Tibial nerve (tissue), 4 donors: ENCODE data around the gene ATP11A. TPM values are rescaled to one million over a fixed set of nuclear protein-coding genes. Genes with fewer than 3 reads are reported as not detected.

ENCODE experiments used
- DNase-seq, 2 donors: peaks; one replicate each; pipeline ENCODE4 v3.0.0-alpha.2; 2019; ENCODE audit warnings: low spot score in 2 of 2
- H3K27ac ChIP-seq, 4 donors: fragments of 200-600 bp; sonication (generic) in 3 of 4; one replicate each; pipeline ENCODE4 v1.5.1; 2017 to 2019; ENCODE audit warnings: mild to moderate bottlenecking in 1 of 4
- H3K27me3 ChIP-seq, 2 donors: fragments of 200-600 bp; sonication (generic) in 1 of 2; one replicate each; pipeline versions ENCODE4 v1.5.1 to v1.6.0; 2017 to 2019
- H3K36me3 ChIP-seq, 3 donors: fragments of 200-600 bp; sonication (generic); one replicate each; pipeline ENCODE4 v1.5.1; 2018 to 2019
- H3K4me1 ChIP-seq, 4 donors: fragments of 200-600 bp; sonication (generic) in 3 of 4; one replicate each; pipeline ENCODE4 v1.5.1; 2017 to 2019
- H3K4me3 ChIP-seq, 4 donors: fragments of 200-600 bp; sonication (generic) in 3 of 4; one replicate each; pipeline ENCODE4 v1.5.1; 2017 to 2019; ENCODE audit warnings: mild to moderate bottlenecking in 1 of 4, moderate library complexity in 1 of 4
- H3K9me3 ChIP-seq, 4 donors: fragments of 200-600 bp; sonication (generic) in 3 of 4; one replicate each; pipeline ENCODE4 v1.5.1; 2017 to 2019
- CTCF ChIP-seq, 5 experiments: fragments of 200-600 bp in 3 of 5; fragments of 450-650 bp in 2 of 5; sonication (generic) in 3 of 5; IDR thresholded peaks; one replicate each; pipeline ENCODE4 v1.5.1; 2016 to 2019; ENCODE audit warnings: antibody characterized with exemption in 5 of 5, mild to moderate bottlenecking in 3 of 5, moderate library complexity in 2 of 5
- EP300 ChIP-seq, 2 donors: sonication (generic); formaldehyde crosslinking; IDR thresholded peaks; one replicate each; pipeline ENCODE4 v1.6.1; 2017; ENCODE audit warnings: antibody characterized with exemption in 2 of 2, mild to moderate bottlenecking in 1 of 2
- POLR2A ChIP-seq, 2 donors: fragments of 450-650 bp; IDR thresholded peaks; one replicate each; pipeline ENCODE4 v1.6.1; 2017; ENCODE audit warnings: antibody characterized with exemption in 2 of 2, mild to moderate bottlenecking in 2 of 2, moderate library complexity in 2 of 2
- WGBS, 2 donors: methylation state at CpG; one replicate each; pipeline ENCODE4 v1.1.5; 2018; 5-methylcytosine and 5-hydroxymethylcytosine counted together
- total RNA-seq, 4 donors: library from RNA; depleted of rRNA; stranded (reverse); fragments of >200 nt; gene quantifications; one replicate each; pipeline ENCODE4 v1.1.0, GENCODE V29; 2016

ATP11A gene
- total RNA-seq, 4 donors from 2014 or later: 24.7 to 61.5 (median 35.0) TPM

- Histone ChIP-seq H3K4me1 (no peaks in the 10 kb centered on the region), H3K9me3 (no peaks in the 10 kb centered on the region), H3K36me3 (no peaks in the 10 kb centered on the region), H3K4me3 (no peak overlapping the region), H3K27ac (no peak overlapping the region), H3K27me3 (peaks cover 0 to 16% of the 10 kb centered on the region in 2 donors)
- 95% methylated on average over 22 to 24 of the region's 24 CpGs for WGBS, 2 donors
- TF ChIP-seq CTCF (IDR thresholded peaks at IDR 0.05): no peak
- no peak for TF ChIP-seq EP300 (IDR thresholded peaks at IDR 0.05)
- no peak for TF ChIP-seq POLR2A (IDR thresholded peaks at IDR 0.05)
- DNase-seq: no peak
These were observed 221.5 kb downstream of the ATP11A start for GRCh38 chr13:112911285-112911701.

GRCh38 chr13:112911883-112912282 is 222.0 kb downstream of the ATP11A start:
- no peaks in the 10 kb centered on the region for H3K9me3 ChIP-seq
- no peaks in the 10 kb centered on the region for H3K4me1 ChIP-seq
- H3K27ac ChIP-seq: no peak overlapping the region
- no peaks in the 10 kb centered on the region for H3K36me3 ChIP-seq
- peaks cover 0 to 16% of the 10 kb centered on the region in 2 donors for H3K27me3 ChIP-seq
- 61 to 65% methylated on average over 6 of the region's 6 CpGs for WGBS, 2 donors
- TF ChIP-seq POLR2A (IDR thresholded peaks at IDR 0.05) (no peak), CTCF (IDR thresholded peaks at IDR 0.05) (no peak), EP300 (IDR thresholded peaks at IDR 0.05) (no peak)
- no peak for DNase-seq
- no peak overlapping the region for H3K4me3 ChIP-seq

- no peak for TF ChIP-seq EP300 (IDR thresholded peaks at IDR 0.05)
- no peak for TF ChIP-seq POLR2A (IDR thresholded peaks at IDR 0.05)
- no peak for TF ChIP-seq CTCF (IDR thresholded peaks at IDR 0.05)
- H3K36me3 ChIP-seq: no peaks in the 10 kb centered on the region
- no peaks in the 10 kb centered on the region for H3K9me3 ChIP-seq
- peaks cover 0 to 13% of the 10 kb centered on the region in 2 donors for H3K27me3 ChIP-seq
- no peak overlapping the region for H3K27ac ChIP-seq
- no peak for DNase-seq
- WGBS, 2 donors: 57 to 58% methylated on average over 1 of the region's 1 CpG
- H3K4me3 ChIP-seq: no peak overlapping the region
- no peaks in the 10 kb centered on the region for H3K4me1 ChIP-seq
These were observed 223.0 kb downstream of the ATP11A start for GRCh38 chr13:112912726-112913440.

GRCh38 chr13:112916296-112916695 is 226.5 kb downstream of the ATP11A start:
- H3K36me3 ChIP-seq: no peaks in the 10 kb centered on the region
- peaks cover 0 to 12% of the 10 kb centered on the region in 2 donors for H3K27me3 ChIP-seq
- no peak overlapping the region for H3K4me3 ChIP-seq
- no peaks in the 10 kb centered on the region for H3K4me1 ChIP-seq
- no peak overlapping the region for H3K27ac ChIP-seq
- no peaks in the 10 kb centered on the region for H3K9me3 ChIP-seq
- WGBS, 2 donors: 91 to 96% methylated on average over 14 of the region's 14 CpGs
- DNase-seq: no peak
- TF ChIP-seq POLR2A (IDR thresholded peaks at IDR 0.05): no peak
- no peak for TF ChIP-seq CTCF (IDR thresholded peaks at IDR 0.05)
- no peak for TF ChIP-seq EP300 (IDR thresholded peaks at IDR 0.05)

GRCh38 chr13:112917056-112917664 is 227.3 kb downstream of the ATP11A start:
- Histone ChIP-seq H3K4me3 (no peak overlapping the region), H3K36me3 (no peaks in the 10 kb centered on the region), H3K27me3 (peaks cover 0 to 8% of the 10 kb centered on the region in 2 donors), H3K4me1 (no peaks in the 10 kb centered on the region), H3K27ac (no peak overlapping the region), H3K9me3 (no peaks in the 10 kb centered on the region)
- TF ChIP-seq CTCF (IDR thresholded peaks at IDR 0.05) (no peak), POLR2A (IDR thresholded peaks at IDR 0.05) (no peak), EP300 (IDR thresholded peaks at IDR 0.05) (no peak)
- 92 to 93% methylated on average over 29 of the region's 29 CpGs for WGBS, 2 donors
- no peak for DNase-seq
